ENCODE results near the gene UACA. TPM values are rescaled to one million over a fixed set of nuclear protein-coding genes. Genes with fewer than 3 reads are reported as not detected.
"Not testable (repeated sequence)": the region's sequence is repeated elsewhere in the genome, so short reads cannot be mapped to it uniquely, and the experiment has no call there.

UACA gene
- total RNA-seq (2021; fragmentation: NEBNext Ultra II Directional; extraction: Animal tissue kit (Norgen Biotek cat#: 25700)): 100 to 1,000 TPM; 119 to 309 (median 142) TPM
- long read RNA-seq, partial matches to known transcripts: 308 of 387 reads
- long read RNA-seq, other reads (novel, unspliced or antisense): 76 of 387 reads

DNA sequence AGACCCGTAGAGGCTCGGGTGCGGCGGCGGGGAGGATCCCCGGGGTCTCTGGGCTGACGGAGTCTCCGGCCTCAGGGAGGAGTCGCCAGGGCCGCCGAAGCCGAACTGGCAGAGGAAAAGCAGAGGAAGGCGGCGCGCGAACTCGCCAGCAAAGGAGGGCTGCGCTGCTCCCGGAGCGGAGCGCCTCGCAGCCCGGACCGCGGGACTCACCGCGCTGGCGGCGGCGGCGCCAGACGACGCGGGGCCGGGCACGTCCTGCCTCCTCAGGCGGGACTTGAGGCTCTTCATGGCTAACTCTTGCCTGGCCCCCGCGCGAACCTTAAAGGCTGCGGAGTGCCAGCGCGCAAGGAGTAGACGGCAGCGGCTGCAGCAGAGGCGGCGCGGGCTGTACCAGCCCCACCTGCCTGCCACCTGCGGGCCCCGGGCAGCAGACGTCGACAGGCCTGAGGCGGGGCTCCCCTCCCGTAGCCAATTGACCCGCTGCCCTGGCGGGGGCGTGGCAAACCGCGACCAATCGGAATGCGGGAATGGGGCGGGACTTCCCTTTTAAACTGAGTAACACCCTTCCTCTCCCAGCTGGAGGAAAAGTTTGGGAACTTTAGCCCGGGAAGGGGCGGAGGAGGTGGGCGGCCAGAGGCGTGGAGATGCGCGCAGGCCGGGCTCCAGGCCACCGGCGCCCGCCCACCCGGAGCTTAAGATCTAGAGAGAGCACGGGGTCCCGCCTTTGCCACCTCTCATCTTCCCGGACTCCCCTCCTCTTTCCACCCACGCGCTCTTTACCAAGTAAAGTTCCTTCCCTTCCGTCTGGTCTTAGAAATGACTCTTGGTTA, at the start of gene UACA:
TSS of gene UACA (minus strand) at position 439 of the 830 bp plus-strand sequence. CDS start at position 288, 151 bp downstream.
- Mint-ChIP-seq H3K36me3 (ENCODE audit: low read depth) (peaks cover 35% of the 10 kb centered on the region), H3K4me3 (peak within 1 kb of the TSS; percentile 99), H3K27me3 (ENCODE audit: insufficient read depth) (no peaks in the 10 kb centered on the region; the same call in 1 of the 2 replicates), H3K27ac (peak within 1 kb of the TSS; percentile 84), H3K9me3 (no peaks in the 10 kb centered on the region), H3K4me1 (ENCODE audit: low read depth) (peaks cover 72% of the 10 kb centered on the region)
- TF ChIP-seq CTCF (IDR thresholded peaks at IDR 0.05): peak; percentile 19; the same call in 1 of the 2 replicates
- DNase-seq: peak; percentile 95

GRCh38 chr15:70812827-70813364, 49.5 kb upstream of the UACA start:
- Mint-ChIP-seq H3K4me1 (ENCODE audit: low read depth) (peaks cover 54% of the 10 kb centered on the region), H3K9me3 (no peaks in the 10 kb centered on the region), H3K36me3 (ENCODE audit: low read depth) (no peaks in the 10 kb centered on the region), H3K4me3 (peak overlapping the region; percentile 25; the same call in 1 of the 2 replicates), H3K27ac (no peak overlapping the region), H3K27me3 (ENCODE audit: insufficient read depth) (peaks cover 3% of the 10 kb centered on the region; the same call in 1 of the 2 replicates)
- TF ChIP-seq CTCF (IDR thresholded peaks at IDR 0.05): no peak
- no peak for DNase-seq

DNA sequence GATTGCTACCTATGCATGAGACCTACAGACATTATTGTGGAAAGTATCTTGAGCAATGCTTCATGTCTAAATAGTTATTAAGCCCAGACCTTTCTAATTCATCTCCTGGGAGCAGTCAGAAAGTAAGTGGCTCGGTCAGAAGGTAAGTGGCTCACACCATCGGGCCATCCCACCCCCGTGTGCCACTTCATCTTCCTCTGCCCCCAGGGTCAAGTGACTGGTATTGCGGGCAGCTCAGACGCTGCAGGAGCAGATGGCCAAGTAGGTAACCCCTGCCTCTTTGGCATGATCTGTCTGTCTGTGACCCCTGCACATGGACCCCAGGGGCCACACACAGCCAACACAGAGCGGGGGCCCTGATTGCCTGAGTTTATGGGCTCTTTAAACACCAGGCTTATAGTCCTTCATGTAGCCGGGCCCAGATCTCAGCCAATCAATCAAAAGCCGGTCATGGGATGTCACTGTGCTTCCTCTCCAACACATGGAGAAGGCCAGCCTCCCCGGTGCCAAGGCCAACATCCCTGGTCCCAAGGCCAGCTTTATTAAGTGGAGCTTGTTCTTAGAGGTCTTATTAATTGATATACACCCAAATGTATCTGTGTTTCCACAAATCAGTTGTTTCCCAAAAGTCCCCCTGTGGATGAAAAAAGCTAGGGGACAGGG, 47.7 kb upstream of the UACA start:
- DNase-seq: no peak
- TF ChIP-seq CTCF (IDR thresholded peaks at IDR 0.05): 0 out of 2 replicates have a peak, but pooled peaks have one; percentile 9
- H3K9me3 Mint-ChIP-seq: no peaks in the 10 kb centered on the region
- no peak overlapping the region for H3K27ac Mint-ChIP-seq
- H3K4me1 Mint-ChIP-seq (ENCODE audit: low read depth): peaks cover 61% of the 10 kb centered on the region
- H3K27me3 Mint-ChIP-seq (ENCODE audit: insufficient read depth): peaks cover 3% of the 10 kb centered on the region; the same call in 1 of the 2 replicates
- H3K36me3 Mint-ChIP-seq (ENCODE audit: low read depth): no peaks in the 10 kb centered on the region
- no peak overlapping the region for H3K4me3 Mint-ChIP-seq

- peaks cover 6% of the 10 kb centered on the region; the same call in 1 of the 2 replicates for H3K36me3 Mint-ChIP-seq (ENCODE audit: low read depth)
- TF ChIP-seq CTCF (IDR thresholded peaks at IDR 0.05): no peak
- no peak overlapping the region for H3K4me3 Mint-ChIP-seq
- no peak for DNase-seq
- peaks cover 75% of the 10 kb centered on the region for H3K4me1 Mint-ChIP-seq (ENCODE audit: low read depth)
- peaks cover 3% of the 10 kb centered on the region; the same call in 1 of the 2 replicates for H3K9me3 Mint-ChIP-seq
- H3K27me3 Mint-ChIP-seq (ENCODE audit: insufficient read depth): peaks cover under 1% of the 10 kb centered on the region
- H3K27ac Mint-ChIP-seq: peak overlapping the region; percentile 48
These were observed 43.8 kb upstream of the UACA start for GRCh38 chr15:70806992-70807712.

DNA sequence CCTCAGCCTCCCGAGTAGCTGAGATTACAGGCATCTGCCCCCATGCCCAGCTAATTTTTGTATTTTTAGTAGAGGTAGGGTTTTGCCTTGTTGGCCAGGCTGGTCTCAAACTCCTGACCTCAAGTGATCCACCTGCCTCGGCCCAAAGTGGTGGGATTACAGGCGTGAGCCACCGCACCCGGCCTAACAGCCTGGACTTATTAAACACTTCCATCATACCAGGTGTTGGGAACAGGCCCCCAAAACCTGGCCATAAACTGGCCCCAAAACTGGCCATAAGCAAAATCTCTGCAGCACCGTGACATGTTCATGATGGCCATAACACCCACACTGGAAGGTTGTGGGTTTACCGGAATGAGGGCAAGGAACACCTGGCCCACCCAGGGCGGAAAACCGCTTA, 41.0 kb upstream of the UACA start:
- H3K4me1 Mint-ChIP-seq (ENCODE audit: low read depth): peaks cover 74% of the 10 kb centered on the region
- not testable (repeated sequence) for H3K27me3 Mint-ChIP-seq (ENCODE audit: insufficient read depth); H3K9me3 Mint-ChIP-seq; DNase-seq; H3K27ac Mint-ChIP-seq; H3K4me3 Mint-ChIP-seq; H3K36me3 Mint-ChIP-seq (ENCODE audit: low read depth)
